ENCODE data around the gene MARK4.
"Not testable (repeated sequence)": the region's sequence is repeated elsewhere in the genome, so short reads cannot be mapped to it uniquely, and the experiment has no call there.

The MARK4 gene

GRCh38 chr19:45218911-45219743 lies 31.9 kb upstream of the MARK4 start:
- Histone ChIP-seq H3K36me3 (ENCODE audit: control insufficient read depth, insufficient read depth, low read length, severe bottlenecking) (no peaks in the 10 kb centered on the region), H3K4me3 (ENCODE audit: low read length) (no peak overlapping the region), H3K9me3 (ENCODE audit: control insufficient read depth, low read length) (no peaks in the 10 kb centered on the region), H3K9ac (ENCODE audit: low read length) (no peak overlapping the region), H3K27me3 (replicated peaks; ENCODE audit: control insufficient read depth, insufficient read depth, low read length) (peaks cover 36% of the 10 kb centered on the region), H3K4me1 (ENCODE audit: control insufficient read depth, insufficient read depth, low read length) (peaks cover 7% of the 10 kb centered on the region)
- DNase-seq (ENCODE audit: low read depth) = peak; percentile 12

GRCh38 chr19:45222724-45223123 lies 28.3 kb upstream of the MARK4 start:
- DNase-seq (ENCODE audit: low read depth) = no peak
- H3K36me3 ChIP-seq (ENCODE audit: control insufficient read depth, insufficient read depth, low read length, severe bottlenecking) = no peaks in the 10 kb centered on the region
- H3K4me1 ChIP-seq (ENCODE audit: control insufficient read depth, insufficient read depth, low read length) = no peaks in the 10 kb centered on the region
- no peaks in the 10 kb centered on the region for H3K9me3 ChIP-seq (ENCODE audit: control insufficient read depth, low read length)
- H3K27me3 ChIP-seq (replicated peaks; ENCODE audit: control insufficient read depth, insufficient read depth, low read length) = peaks cover 24% of the 10 kb centered on the region
- H3K9ac ChIP-seq (ENCODE audit: low read length) = no peak overlapping the region
- no peak overlapping the region for H3K4me3 ChIP-seq (ENCODE audit: low read length)

- DNase-seq (ENCODE audit: low read depth) = no peak
- no peaks in the 10 kb centered on the region for H3K36me3 ChIP-seq (ENCODE audit: control insufficient read depth, insufficient read depth, low read length, severe bottlenecking)
- H3K9ac ChIP-seq (ENCODE audit: low read length) = no peak overlapping the region
- H3K9me3 ChIP-seq (ENCODE audit: control insufficient read depth, low read length) = no peaks in the 10 kb centered on the region
- H3K4me3 ChIP-seq (ENCODE audit: low read length) = no peak overlapping the region
- no peaks in the 10 kb centered on the region for H3K4me1 ChIP-seq (ENCODE audit: control insufficient read depth, insufficient read depth, low read length)
- peaks cover 17% of the 10 kb centered on the region for H3K27me3 ChIP-seq (replicated peaks; ENCODE audit: control insufficient read depth, insufficient read depth, low read length)
Observed at GRCh38 chr19:45223879-45224278, 27.2 kb upstream of the MARK4 start.

DNA sequence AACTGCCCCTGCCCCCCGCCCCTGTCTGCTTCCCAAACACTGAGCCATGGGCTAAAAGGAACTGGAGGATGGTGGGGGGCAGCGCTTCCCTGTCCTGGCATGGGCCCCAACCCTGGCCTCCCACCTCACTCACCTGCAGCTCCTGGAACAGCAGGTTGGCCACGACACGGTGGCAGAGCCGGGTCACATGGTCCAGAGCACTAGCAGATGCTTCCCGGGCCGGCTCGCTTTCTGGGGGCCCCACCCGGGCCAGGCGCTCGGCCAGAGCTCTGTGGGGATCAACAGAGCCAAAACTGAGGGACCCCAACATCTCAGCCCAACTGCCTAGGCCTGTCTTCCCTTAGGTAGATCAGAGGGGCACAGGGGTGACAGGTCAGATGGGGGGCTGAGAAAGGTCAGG lies 26.4 kb upstream of the MARK4 start:
- peaks cover 16% of the 10 kb centered on the region for H3K27me3 ChIP-seq (replicated peaks; ENCODE audit: control insufficient read depth, insufficient read depth, low read length)
- no peak for DNase-seq (ENCODE audit: low read depth)
- H3K36me3 ChIP-seq (ENCODE audit: control insufficient read depth, insufficient read depth, low read length, severe bottlenecking) = no peaks in the 10 kb centered on the region
- H3K4me3 ChIP-seq (ENCODE audit: low read length) = no peak overlapping the region
- H3K9me3 ChIP-seq (ENCODE audit: control insufficient read depth, low read length) = no peaks in the 10 kb centered on the region
- H3K4me1 ChIP-seq (ENCODE audit: control insufficient read depth, insufficient read depth, low read length) = no peaks in the 10 kb centered on the region
- H3K9ac ChIP-seq (ENCODE audit: low read length) = no peak overlapping the region

GRCh38 chr19:45229056-45229455 lies 22.0 kb upstream of the MARK4 start:
- H3K9me3 ChIP-seq (ENCODE audit: control insufficient read depth, low read length); H3K4me3 ChIP-seq (ENCODE audit: low read length); H3K9ac ChIP-seq (ENCODE audit: low read length); H3K36me3 ChIP-seq (ENCODE audit: control insufficient read depth, insufficient read depth, low read length, severe bottlenecking); DNase-seq (ENCODE audit: low read depth); H3K4me1 ChIP-seq (ENCODE audit: control insufficient read depth, insufficient read depth, low read length): not testable (repeated sequence)
- H3K27me3 ChIP-seq (replicated peaks; ENCODE audit: control insufficient read depth, insufficient read depth, low read length) = peaks cover 17% of the 10 kb centered on the region

- Histone ChIP-seq H3K4me1 (ENCODE audit: control insufficient read depth, insufficient read depth, low read length) (no peaks in the 10 kb centered on the region), H3K27me3 (replicated peaks; ENCODE audit: control insufficient read depth, insufficient read depth, low read length) (peaks cover 20% of the 10 kb centered on the region), H3K9me3 (ENCODE audit: control insufficient read depth, low read length) (no peaks in the 10 kb centered on the region)
Observed at GRCh38 chr19:45231891-45232290, 19.2 kb upstream of the MARK4 start.

GRCh38 chr19:45234089-45234869 lies 16.8 kb upstream of the MARK4 start:
- H3K9me3 ChIP-seq (ENCODE audit: control insufficient read depth, low read length) = no peaks in the 10 kb centered on the region
- H3K4me3 ChIP-seq (ENCODE audit: low read length) = no peak overlapping the region
- no peaks in the 10 kb centered on the region for H3K4me1 ChIP-seq (ENCODE audit: control insufficient read depth, insufficient read depth, low read length)
- H3K27me3 ChIP-seq (replicated peaks; ENCODE audit: control insufficient read depth, insufficient read depth, low read length) = peaks cover 25% of the 10 kb centered on the region
- H3K9ac ChIP-seq (ENCODE audit: low read length) = no peak overlapping the region
- no peak for DNase-seq (ENCODE audit: low read depth)
- H3K36me3 ChIP-seq (ENCODE audit: control insufficient read depth, insufficient read depth, low read length, severe bottlenecking) = no peaks in the 10 kb centered on the region

More at GRCh38 chr19:45231891-45232290, 19.2 kb upstream of the MARK4 start:
- Histone ChIP-seq H3K4me3 (ENCODE audit: low read length) (no peak overlapping the region), H3K9ac (ENCODE audit: low read length) (no peak overlapping the region), H3K36me3 (ENCODE audit: control insufficient read depth, insufficient read depth, low read length, severe bottlenecking) (no peaks in the 10 kb centered on the region)
- DNase-seq (ENCODE audit: low read depth) = no peak

GRCh38 chr19:45235485-45235884 lies 15.6 kb upstream of the MARK4 start:
- no peak overlapping the region for H3K4me3 ChIP-seq (ENCODE audit: low read length)
- no peaks in the 10 kb centered on the region for H3K4me1 ChIP-seq (ENCODE audit: control insufficient read depth, insufficient read depth, low read length)
- no peaks in the 10 kb centered on the region for H3K36me3 ChIP-seq (ENCODE audit: control insufficient read depth, insufficient read depth, low read length, severe bottlenecking)
- peaks cover 25% of the 10 kb centered on the region for H3K27me3 ChIP-seq (replicated peaks; ENCODE audit: control insufficient read depth, insufficient read depth, low read length)
- H3K9ac ChIP-seq (ENCODE audit: low read length) = no peak overlapping the region
- no peak for DNase-seq (ENCODE audit: low read depth)
- H3K9me3 ChIP-seq (ENCODE audit: control insufficient read depth, low read length) = no peaks in the 10 kb centered on the region

DNA sequence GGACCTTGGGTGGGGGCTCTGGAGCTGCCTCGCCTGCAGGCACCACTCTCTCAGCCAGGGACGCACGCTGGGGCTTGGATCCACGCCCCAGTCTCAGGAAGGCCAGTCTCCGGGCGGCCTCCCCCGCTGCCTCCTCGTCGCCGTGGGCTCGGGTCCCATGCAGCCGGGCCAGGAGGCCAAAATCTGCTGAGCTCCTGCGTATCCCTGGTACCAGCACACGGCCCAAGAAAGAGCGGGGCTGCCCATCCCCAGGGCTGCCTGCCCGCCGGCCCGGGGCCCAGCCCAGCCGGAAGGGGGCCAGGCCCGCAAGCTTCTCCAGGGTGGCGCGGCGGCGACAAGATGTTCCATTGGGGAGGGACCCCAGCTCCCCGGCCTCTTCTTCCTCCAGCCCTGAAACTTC lies 12.5 kb upstream of the MARK4 start:
- H3K9ac ChIP-seq (ENCODE audit: low read length) = no peak overlapping the region
- H3K36me3 ChIP-seq (ENCODE audit: control insufficient read depth, insufficient read depth, low read length, severe bottlenecking) = no peaks in the 10 kb centered on the region
- H3K27me3 ChIP-seq (replicated peaks; ENCODE audit: control insufficient read depth, insufficient read depth, low read length) = peaks cover 22% of the 10 kb centered on the region
- no peak for DNase-seq (ENCODE audit: low read depth)
- no peaks in the 10 kb centered on the region for H3K4me1 ChIP-seq (ENCODE audit: control insufficient read depth, insufficient read depth, low read length)
- H3K9me3 ChIP-seq (ENCODE audit: control insufficient read depth, low read length) = no peaks in the 10 kb centered on the region
- H3K4me3 ChIP-seq (ENCODE audit: low read length) = no peak overlapping the region

DNA sequence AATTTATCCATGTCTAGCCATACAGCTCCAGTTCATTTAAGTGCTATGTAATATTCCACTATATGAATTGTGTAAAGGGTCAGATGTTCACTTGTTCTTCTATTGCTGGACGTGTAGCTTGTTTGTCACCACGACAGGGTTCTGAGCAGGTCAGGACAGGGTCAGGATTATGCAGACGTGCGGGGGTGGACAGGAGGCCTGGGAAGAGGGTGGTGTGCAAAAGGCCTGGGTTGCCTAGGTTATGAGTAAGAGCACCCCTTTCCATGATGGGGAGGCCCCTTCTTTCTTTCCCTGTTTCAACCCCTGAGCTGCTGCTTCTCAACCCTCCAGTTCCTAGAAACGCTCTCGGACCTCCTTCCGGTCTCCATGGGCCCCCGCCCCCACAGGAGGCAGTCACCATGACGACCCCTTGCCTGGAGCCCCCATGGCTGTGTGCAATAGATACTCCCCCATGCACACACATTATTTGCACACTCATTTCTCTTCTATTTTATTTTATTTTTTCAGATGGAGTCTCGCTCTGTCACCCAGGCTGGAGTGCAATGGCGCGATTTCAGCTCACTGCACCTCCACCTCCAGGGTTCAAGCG lies 7.8 kb upstream of the MARK4 start:
- no peak overlapping the region for H3K4me3 ChIP-seq (ENCODE audit: low read length)
- no peaks in the 10 kb centered on the region for H3K9me3 ChIP-seq (ENCODE audit: control insufficient read depth, low read length)
- H3K4me1 ChIP-seq (ENCODE audit: control insufficient read depth, insufficient read depth, low read length) = no peaks in the 10 kb centered on the region
- peaks cover 10% of the 10 kb centered on the region for H3K27me3 ChIP-seq (replicated peaks; ENCODE audit: control insufficient read depth, insufficient read depth, low read length)
- no peak for DNase-seq (ENCODE audit: low read depth)
- H3K9ac ChIP-seq (ENCODE audit: low read length) = no peak overlapping the region
- H3K36me3 ChIP-seq (ENCODE audit: control insufficient read depth, insufficient read depth, low read length, severe bottlenecking) = no peaks in the 10 kb centered on the region

DNA sequence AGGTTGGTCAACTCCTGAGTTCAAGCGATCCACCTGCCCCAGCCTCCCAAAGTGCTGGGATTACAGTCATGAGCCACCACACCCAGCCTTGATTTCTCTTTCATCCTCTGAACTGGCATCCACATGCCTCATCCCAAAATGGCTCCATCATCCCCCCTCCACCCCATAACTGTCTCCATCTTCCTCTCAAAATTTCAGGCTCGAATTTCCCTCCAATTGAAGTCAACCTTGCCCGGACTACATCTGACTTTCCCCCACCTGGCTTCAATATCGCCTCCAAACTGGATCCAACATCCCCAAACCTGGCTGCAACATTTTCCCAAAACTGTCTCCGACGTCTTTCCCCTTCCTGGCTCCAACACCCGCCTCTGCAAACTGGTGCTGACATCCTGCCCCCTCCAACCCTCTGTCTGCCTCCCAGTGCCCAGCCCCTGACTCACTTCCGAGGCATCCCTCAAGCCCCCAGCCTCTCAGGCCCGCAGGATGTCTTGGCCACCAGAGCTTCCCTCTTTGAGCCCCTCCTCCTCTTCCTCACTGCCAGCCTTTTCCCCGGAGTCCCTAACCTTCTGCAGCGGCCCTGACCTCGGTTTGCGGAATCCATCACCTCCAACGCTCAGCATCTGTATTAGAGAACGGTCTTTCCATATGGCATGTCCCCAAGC lies 6.8 kb upstream of the MARK4 start:
- DNase-seq (ENCODE audit: low read depth) = no peak
- no peak overlapping the region for H3K9ac ChIP-seq (ENCODE audit: low read length)

More for the DNA sequence above, 6.8 kb upstream of the MARK4 start:
- Histone ChIP-seq H3K36me3 (ENCODE audit: control insufficient read depth, insufficient read depth, low read length, severe bottlenecking) (no peaks in the 10 kb centered on the region), H3K4me1 (ENCODE audit: control insufficient read depth, insufficient read depth, low read length) (no peaks in the 10 kb centered on the region), H3K4me3 (ENCODE audit: low read length) (no peak overlapping the region), H3K9me3 (ENCODE audit: control insufficient read depth, low read length) (no peaks in the 10 kb centered on the region), H3K27me3 (replicated peaks; ENCODE audit: control insufficient read depth, insufficient read depth, low read length) (peaks cover 7% of the 10 kb centered on the region)
